OCI-LY3 (cell line): ENCODE data around the gene CAP2.

ENCODE experiments used
- H2AFZ ChIP-seq: fragments of 200-600, 300-600 bp; shearing (Covaris generic); 2 replicates; pipeline ENCODE4 v1.6.0; 2014; ENCODE audit warnings: antibody characterized with exemption, low read depth, low read length
- H3K27ac ChIP-seq: fragments of 200-600, 300-600 bp; sonication (generic); 2 replicates; pipeline ENCODE4 v1.5.1; 2014; ENCODE audit warnings: mild to moderate bottlenecking, low read length, moderate library complexity, mixed read lengths
- H3K27me3 ChIP-seq: fragments of 200-600, 300-600 bp; sonication (generic); 2 replicates; pipeline ENCODE4 v1.6.1; 2014; ENCODE audit warnings: low read depth, low read length, mixed read lengths
- H3K36me3 ChIP-seq: fragments of 200-600, 300-600 bp; sonication (generic); replicated peaks from 2 replicates; pipeline ENCODE3; 2014; ENCODE audit warnings: low read depth, low read length, mixed read lengths
- H3K4me1 ChIP-seq: fragments of 300-600, 200-600 bp; sonication (generic); 2 replicates; pipeline ENCODE4 v1.6.1; 2014; ENCODE audit warnings: low read length, mixed read lengths
- H3K4me2 ChIP-seq: fragments of 200-600, 300-600 bp; sonication (generic); 2 replicates; pipeline ENCODE4 v1.6.1; 2014; ENCODE audit warnings: low read length, mixed read lengths
- H3K4me3 ChIP-seq: fragments of 300-600, 200-600 bp; sonication (generic); 2 replicates; pipeline ENCODE4 v1.5.1; 2014; ENCODE audit warnings: antibody characterized with exemption, mild to moderate bottlenecking, low read length, moderate library complexity
- H3K79me2 ChIP-seq: fragments of 300-600, 200-600 bp; shearing (Covaris generic); 2 replicates; pipeline ENCODE4 v1.6.1; 2014; ENCODE audit warnings: mild to moderate bottlenecking, low read length, mixed read lengths
- H3K9ac ChIP-seq: fragments of 300-600, 200-600 bp; shearing (Covaris generic); 2 replicates; pipeline ENCODE4 v1.6.0; 2014; ENCODE audit warnings: mild to moderate bottlenecking, low read length, moderate library complexity
- H3K9me3 ChIP-seq: fragments of 200-600, 300-600 bp; shearing (Covaris generic); 2 replicates; pipeline ENCODE4 v1.6.1; 2014; ENCODE audit warnings: low read length, mixed read lengths; ENCODE audit not compliant: insufficient read depth
- H4K20me1 ChIP-seq: fragments of 200-600, 300-600 bp; sonication (generic); 2 replicates; pipeline ENCODE4 v1.6.1; 2016; ENCODE audit warnings: low read length, mixed read lengths; ENCODE audit not compliant: insufficient read depth
- CTCF ChIP-seq: fragments of 200-600, 300-600 bp; sonication (generic); IDR thresholded peaks from 2 replicates; pipeline ENCODE4 v1.5.1; 2014; ENCODE audit warnings: antibody characterized with exemption, low read length, low read depth
- EZH2phosphoT487 ChIP-seq: fragments of 200-600 bp; shearing (Covaris generic); IDR thresholded peaks from 2 replicates; pipeline ENCODE4 v1.6.1; 2018; ENCODE audit warnings: antibody characterized with exemption, mixed run types, low read depth

The CAP2 gene

GRCh38 chr6:17602888-17603287 is 209.5 kb downstream of the CAP2 start:
- no peak overlapping the region for H3K27ac ChIP-seq
- no peak overlapping the region for H3K9ac ChIP-seq
- no peak overlapping the region for H3K4me2 ChIP-seq
- H3K4me3 ChIP-seq = no peak overlapping the region
- H3K4me1 ChIP-seq = peaks cover 9% of the 10 kb centered on the region; the same call in 1 of the 2 replicates
- no peaks in the 10 kb centered on the region for H3K27me3 ChIP-seq
- TF ChIP-seq EZH2phosphoT487 = no peak
- TF ChIP-seq CTCF = no peak
- H2AFZ ChIP-seq = no peak overlapping the region
- no peaks in the 10 kb centered on the region for H3K9me3 ChIP-seq
- no peaks in the 10 kb centered on the region for H3K36me3 ChIP-seq
- no peaks in the 10 kb centered on the region for H4K20me1 ChIP-seq
- no peaks in the 10 kb centered on the region for H3K79me2 ChIP-seq

- Histone ChIP-seq H3K9ac (no peak overlapping the region), H3K9me3 (no peaks in the 10 kb centered on the region), H3K27ac (no peak overlapping the region), H3K79me2 (no peaks in the 10 kb centered on the region), H3K36me3 (no peaks in the 10 kb centered on the region), H3K27me3 (no peaks in the 10 kb centered on the region), H4K20me1 (no peaks in the 10 kb centered on the region), H3K4me2 (no peak overlapping the region), H3K4me3 (no peak overlapping the region), H3K4me1 (peaks cover 2% of the 10 kb centered on the region; the same call in 1 of the 2 replicates), H2AFZ (no peak overlapping the region)
- TF ChIP-seq EZH2phosphoT487 (no peak), CTCF (no peak)
Observed at GRCh38 chr6:17606606-17607005, 213.2 kb downstream of the CAP2 start.
